PC-9 (cell line): ENCODE results near the gene ZNF525. TPM values are rescaled to one million over a fixed set of nuclear protein-coding genes. Genes with fewer than 3 reads are reported as not detected.

Experiments
- BruUV-seq: library from RNA; stranded (reverse); fragments of 400-500 nt; replicated peaks from 2 replicates; lab custom pipeline; 2021; lab: Mats Ljungman, UMichigan
- CTCF ChIA-PET: fragments of 300-600 bp; sonication (Branson Sonifier 250); formaldehyde crosslinking; loops from one replicate; lab custom pipeline; 2022; ENCODE audit warnings: antibody characterized with exemption; lab: Charles Lee
- POLR2A ChIA-PET: fragments of 300-600 bp; sonication (Branson Sonifier 250); formaldehyde crosslinking; loops from one replicate; lab custom pipeline; 2022; ENCODE audit warnings: antibody characterized with exemption; ENCODE audit not compliant: unreplicated experiment; lab: Charles Lee
- DNase-seq, 2 experiments: peaks; one replicate each; pipeline versions ENCODE4 v3.0.0 to v3.0.0-alpha.2; 2015 to 2022; ENCODE audit warnings: mixed read lengths in 1 of 2
- H2AFZ ChIP-seq: fragments of 200-600 bp; sonication (generic); 2 replicates; pipeline ENCODE4 v1.8.1; 2017; ENCODE audit warnings: antibody characterized with exemption
- H3F3A ChIP-seq: fragments of 200-600 bp; sonication (generic); 2 replicates; pipeline ENCODE4 v1.8.1; 2017; ENCODE audit warnings: antibody characterized with exemption, mild to moderate bottlenecking, low read depth; ENCODE audit not compliant: insufficient read depth
- H3K27ac ChIP-seq: fragments of 200-600 bp; sonication (generic); 2 replicates; pipeline ENCODE4 v1.6.1; 2016; ENCODE audit warnings: mixed run types
- H3K27me3 ChIP-seq: fragments of 200-600 bp; sonication (generic); 2 replicates; pipeline ENCODE4 v1.6.1; 2016; ENCODE audit warnings: low read depth, mixed run types; ENCODE audit not compliant: insufficient read depth
- H3K36me3 ChIP-seq: fragments of 200-600 bp; sonication (generic); 2 replicates; pipeline ENCODE4 v1.6.1; 2016; ENCODE audit warnings: low read depth, mixed run types
- H3K4me1 ChIP-seq: fragments of 200-600 bp; sonication (generic); replicated peaks from 2 replicates; pipeline ENCODE4 v1.6.1; 2016; ENCODE audit warnings: mixed run types; ENCODE audit not compliant: insufficient read depth
- H3K4me2 ChIP-seq: fragments of 200-600 bp; sonication (generic); 2 replicates; pipeline ENCODE4 v1.6.1; 2017; ENCODE audit warnings: mixed run types
- H3K4me3 ChIP-seq: fragments of 200-600 bp; sonication (generic); 2 replicates; pipeline ENCODE4 v1.6.1; 2016; ENCODE audit warnings: mixed run types
- H3K79me2 ChIP-seq: fragments of 200-600 bp; sonication (generic); 2 replicates; pipeline ENCODE4 v1.6.1; 2017; ENCODE audit warnings: low read depth, mixed run types
- H3K9me2 ChIP-seq: fragments of 200-600 bp; sonication (generic); 2 replicates; pipeline ENCODE4 v1.8.1; 2017; ENCODE audit warnings: mild to moderate bottlenecking; ENCODE audit not compliant: insufficient read depth
- H3K9me3 ChIP-seq: fragments of 200-600 bp; sonication (generic); 2 replicates; pipeline ENCODE4 v1.8.1; 2016; ENCODE audit warnings: low read depth; ENCODE audit not compliant: insufficient read depth
- H4K20me1 ChIP-seq: fragments of 200-600 bp; sonication (generic); 2 replicates; pipeline ENCODE4 v1.8.1; 2017; ENCODE audit not compliant: insufficient read depth
- CTCF ChIP-seq: fragments of 200-600 bp; sonication (generic); conservative IDR thresholded peaks from 2 replicates; pipeline ENCODE4 v1.6.1; 2017; ENCODE audit warnings: mixed run types, antibody characterized with exemption, mild to moderate bottlenecking, moderate library complexity
- EZH2 ChIP-seq: fragments of 200-600 bp; sonication (generic); IDR thresholded peaks from 2 replicates; pipeline ENCODE4 v1.8.0; 2017; ENCODE audit warnings: antibody characterized with exemption, low read depth
- intact Hi-C: fragments of 100-400 bp; cut with micrococcal nuclease; formaldehyde crosslinking; loops from one replicate; pipeline ENCODE4 v1.10.0; 2022; ENCODE audit not compliant: unreplicated experiment
- total RNA-seq: library from RNA; stranded (reverse); gene quantifications from 2 replicates; pipeline ENCODE4 v1.2.3, GENCODE V29; 2021

ZNF525 gene
- total RNA-seq, 1 experiment from 2014 or later: 21.8 TPM

GRCh38 chr19:53388904-53389303, 23.4 kb downstream of the ZNF525 start:
- H4K20me1 ChIP-seq: no peaks in the 10 kb centered on the region
- POLR2A ChIA-PET: no interaction called here
- DNase-seq: no peak
- peaks cover 55% of the 10 kb centered on the region for H3K9me3 ChIP-seq
- no peaks in the 10 kb centered on the region for H3K4me1 ChIP-seq
- no peak overlapping the region for H3K27ac ChIP-seq
- H3K36me3 ChIP-seq: 0 out of 2 replicates have a peak, but pooled peaks cover 6% of the 10 kb centered on the region
- CTCF ChIA-PET: no interaction called here
- H3K9me2 ChIP-seq: no peaks in the 10 kb centered on the region
- BruUV-seq: no TSS peak
- no peaks in the 10 kb centered on the region; the same call in 1 of the 2 replicates for H3F3A ChIP-seq
- no peak overlapping the region for H2AFZ ChIP-seq
- no peaks in the 10 kb centered on the region for H3K27me3 ChIP-seq
- intact Hi-C loops: no loop called here
- H3K4me3 ChIP-seq: no peak overlapping the region
- TF ChIP-seq CTCF: no peak
- TF ChIP-seq EZH2: no peak
- no peak overlapping the region for H3K4me2 ChIP-seq
- H3K79me2 ChIP-seq: no peaks in the 10 kb centered on the region

GRCh38 chr19:53389571-53389970, 24.1 kb downstream of the ZNF525 start:
- H3K9me2 ChIP-seq: no peaks in the 10 kb centered on the region
- H3K4me1 ChIP-seq: no peaks in the 10 kb centered on the region
- DNase-seq: no peak
- BruUV-seq: no TSS peak
- intact Hi-C loops: no loop called here
- ChIA-PET POLR2A (no interaction called here), CTCF (no interaction called here)
- 0 out of 2 replicates have a peak, but pooled peaks cover 6% of the 10 kb centered on the region for H3K36me3 ChIP-seq
- no peaks in the 10 kb centered on the region; the same call in 1 of the 2 replicates for H3F3A ChIP-seq
- H3K9me3 ChIP-seq: peaks cover 51% of the 10 kb centered on the region
- TF ChIP-seq EZH2 (no peak), CTCF (no peak)
- no peak overlapping the region for H3K27ac ChIP-seq
- H3K4me2 ChIP-seq: no peak overlapping the region
- no peaks in the 10 kb centered on the region for H4K20me1 ChIP-seq
- H3K4me3 ChIP-seq: no peak overlapping the region
- no peak overlapping the region for H2AFZ ChIP-seq
- H3K79me2 ChIP-seq: no peaks in the 10 kb centered on the region
- no peaks in the 10 kb centered on the region for H3K27me3 ChIP-seq

- Histone ChIP-seq H3K4me2 (no peak overlapping the region), H3K4me3 (no peak overlapping the region), H3K4me1 (no peaks in the 10 kb centered on the region), H3F3A (no peaks in the 10 kb centered on the region; the same call in 1 of the 2 replicates), H3K79me2 (no peaks in the 10 kb centered on the region), H3K27ac (no peak overlapping the region), H2AFZ (no peak overlapping the region), H3K36me3 (0 out of 2 replicates have a peak, but pooled peaks cover 6% of the 10 kb centered on the region), H4K20me1 (no peaks in the 10 kb centered on the region), H3K27me3 (no peaks in the 10 kb centered on the region), H3K9me3 (peaks cover 47% of the 10 kb centered on the region), H3K9me2 (no peaks in the 10 kb centered on the region)
- intact Hi-C loops: no loop called here
- TF ChIP-seq CTCF (no peak), EZH2 (no peak)
- no TSS peak for BruUV-seq
- no peak for DNase-seq
- CTCF ChIA-PET: no interaction called here
- POLR2A ChIA-PET: no interaction called here
These were observed 24.5 kb downstream of the ZNF525 start for GRCh38 chr19:53389978-53390377.
